HG03575 (cell line): ENCODE measurements around the gene NEIL3.

Source experiments
- ATAC-seq: cut with Tn5 transposase; IDR thresholded peaks from one replicate; pipeline ENCODE4 v1.9.1; 2021; ENCODE audit not compliant: unreplicated experiment, insufficient number of reproducible peaks, low FRiP score; ENCODE audit errors: extremely low read depth

The NEIL3 gene

GRCh38 chr4:177400030-177400429 lies 90.4 kb downstream of the NEIL3 start:
- no peak for ATAC-seq

DNA sequence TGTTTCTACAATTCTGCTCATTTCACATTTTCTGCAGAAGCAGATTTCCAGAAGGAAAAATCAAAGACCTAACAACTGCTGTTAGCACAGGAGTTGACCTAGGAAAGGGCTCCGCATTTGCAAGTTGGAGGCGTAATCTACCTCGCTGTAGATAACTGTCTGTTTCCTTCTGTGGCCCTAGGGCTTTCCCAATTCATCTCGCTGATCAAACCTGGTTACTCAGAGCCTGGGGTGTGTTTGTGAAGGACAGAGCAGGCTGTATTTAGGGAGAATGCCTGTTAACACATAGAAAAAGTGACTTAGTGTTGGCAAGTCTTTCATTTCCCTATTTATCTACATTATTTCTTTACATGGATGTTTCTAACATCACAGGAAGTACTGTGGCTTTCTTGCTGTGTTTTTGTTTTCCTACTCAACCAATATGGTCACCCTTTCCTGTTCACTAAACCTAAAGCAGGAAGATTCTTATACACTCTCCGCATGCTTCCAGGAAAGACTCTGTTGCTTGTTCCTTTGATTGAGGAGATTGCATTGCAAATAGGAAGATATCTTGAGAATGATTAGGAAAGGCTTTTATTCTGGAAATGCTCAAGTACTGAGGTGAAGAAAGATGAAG lies 92.1 kb downstream of the NEIL3 start:
- no peak for ATAC-seq

DNA sequence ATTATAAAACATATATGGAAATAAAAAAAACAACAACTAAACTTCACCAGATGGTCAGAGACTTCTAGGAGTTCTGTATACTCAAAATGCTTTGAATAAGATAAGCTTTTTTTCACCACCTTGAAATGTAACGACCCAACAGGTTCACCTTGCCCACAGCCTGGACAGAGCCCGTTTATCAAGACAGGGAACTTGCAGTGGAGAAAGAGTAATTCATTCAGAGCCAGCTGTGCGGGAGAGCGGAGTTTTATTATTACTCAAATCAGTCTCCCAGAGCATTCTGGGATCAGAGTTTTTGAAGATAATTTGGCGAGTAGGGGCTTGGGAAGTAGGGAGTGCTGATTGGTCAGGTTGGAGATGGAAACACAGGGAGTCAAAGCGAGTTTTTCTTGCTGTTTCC lies 94.1 kb downstream of the NEIL3 start:
- ATAC-seq: no peak

DNA sequence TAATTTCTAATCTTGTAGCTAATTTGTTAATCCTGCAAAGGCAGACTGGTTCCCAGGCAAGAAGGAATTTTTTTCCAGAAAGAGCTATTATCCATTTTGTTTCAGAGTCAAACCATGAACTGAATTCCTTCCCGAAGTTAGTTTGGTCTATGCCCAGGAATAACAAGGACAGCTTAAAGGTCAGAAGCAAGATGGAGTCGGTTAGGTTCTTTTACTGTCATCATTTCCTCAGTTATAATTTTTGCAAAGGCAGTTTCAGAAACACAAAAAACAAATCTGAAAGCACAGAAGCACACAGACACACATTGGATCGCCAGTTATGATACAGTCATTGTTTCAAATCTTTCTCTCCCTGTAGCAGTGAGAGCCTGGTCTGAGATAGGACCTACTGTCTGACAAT lies 94.7 kb downstream of the NEIL3 start:
- no peak for ATAC-seq

GRCh38 chr4:177404986-177405385 lies 95.3 kb downstream of the NEIL3 start:
- ATAC-seq: no peak

GRCh38 chr4:177405508-177405907 lies 95.8 kb downstream of the NEIL3 start:
- no peak for ATAC-seq

DNA sequence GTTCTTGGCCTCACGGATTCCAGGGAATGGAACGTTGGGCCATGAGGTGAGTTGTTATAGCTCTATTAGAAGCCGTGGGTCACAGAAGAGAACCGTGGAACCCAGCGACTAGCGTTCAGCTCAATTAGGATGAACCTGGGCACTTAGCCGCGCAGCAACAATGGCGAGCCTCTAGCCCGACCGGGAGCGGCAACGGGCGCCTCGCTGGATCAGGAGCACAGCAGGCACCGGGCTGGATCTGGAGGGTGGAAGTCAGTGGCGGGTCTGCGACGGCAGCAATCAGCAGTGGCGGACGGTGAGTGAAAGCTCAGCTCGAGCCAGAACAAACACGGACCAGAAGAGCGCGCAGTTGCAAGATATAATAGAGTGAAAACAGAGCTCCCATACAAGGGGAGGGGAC lies 98.3 kb downstream of the NEIL3 start:
- no peak for ATAC-seq

GRCh38 chr4:177410566-177410965 lies 100.9 kb downstream of the NEIL3 start:
- no peak for ATAC-seq

GRCh38 chr4:177411996-177412395 lies 102.3 kb downstream of the NEIL3 start:
- ATAC-seq: no peak
